SK-N-SH treated with all-trans-retinoic acid at 6 μM for 48 hours (cell line): Measurements from ENCODE around the gene POU4F3.

Source experiments
- ATAC-seq: fragments of 200-7000 bp; cut with Tn5 transposase; 3 replicates; pipeline ENCODE4 v1.9.1; 2020; ENCODE audit warnings: mild to moderate bottlenecking, moderate library complexity
- ARNTL ChIP-seq: fragments of 450-650 bp; formaldehyde crosslinking; IDR thresholded peaks from 2 replicates; pipeline ENCODE4 v1.5.0; 2020; ENCODE audit warnings: low read depth, mild to moderate bottlenecking, moderate library complexity, borderline replicate concordance
- BACH2 ChIP-seq: fragments of 250-450 bp; sonication (Bioruptor Pico); IDR thresholded peaks from 2 replicates; pipeline ENCODE4 v1.9.0; 2021; ENCODE audit warnings: mild to moderate bottlenecking, borderline replicate concordance
- CSRNP3 ChIP-seq: fragments of 250-450 bp; sonication (Bioruptor Pico); IDR thresholded peaks from 2 replicates; pipeline ENCODE4 v1.5.1; 2021; ENCODE audit warnings: mild to moderate bottlenecking, moderate library complexity
- ESRRG ChIP-seq: fragments of 250-450 bp; sonication (Bioruptor Pico); IDR thresholded peaks from 2 replicates; pipeline ENCODE4 v1.6.1; 2021; ENCODE audit warnings: mild to moderate bottlenecking
- GLIS3 ChIP-seq: fragments of 250-450 bp; sonication (Bioruptor Pico); IDR thresholded peaks from 2 replicates; pipeline ENCODE4 v1.5.0; 2020; ENCODE audit warnings: mild to moderate bottlenecking, moderate library complexity
- ISL1 ChIP-seq: fragments of 250-450 bp; sonication (Bioruptor Pico); IDR thresholded peaks from 2 replicates; pipeline ENCODE4 v2.1.2; 2022; ENCODE audit warnings: mild to moderate bottlenecking, moderate library complexity
- OSR1 ChIP-seq: fragments of 250-450 bp; sonication (Bioruptor Pico); IDR thresholded peaks from 2 replicates; pipeline ENCODE4 v1.8.0; 2022; ENCODE audit warnings: moderate library complexity, mild to moderate bottlenecking, inconsistent platforms
- POU6F1 ChIP-seq: fragments of 250-450 bp; sonication (Bioruptor Pico); IDR thresholded peaks from 2 replicates; pipeline ENCODE4 v1.8.0; 2021; ENCODE audit warnings: low read depth, mild to moderate bottlenecking, moderate library complexity, borderline replicate concordance
- PPARA ChIP-seq: fragments of 250-450 bp; sonication (Bioruptor Pico); IDR thresholded peaks from 2 replicates; pipeline ENCODE4 v1.5.0; 2020; ENCODE audit warnings: mild to moderate bottlenecking, borderline replicate concordance
- SNAI2 ChIP-seq: fragments of 250-450 bp; sonication (Bioruptor Pico); IDR thresholded peaks from 2 replicates; pipeline ENCODE4 v1.5.0; 2020; ENCODE audit warnings: mild to moderate bottlenecking, moderate library complexity
- TCF4 ChIP-seq: fragments of 250-450 bp; sonication (Bioruptor Pico); IDR thresholded peaks from 2 replicates; pipeline ENCODE4 v1.8.0; 2021; ENCODE audit warnings: mild to moderate bottlenecking, moderate library complexity, borderline replicate concordance
- TOX ChIP-seq: fragments of 250-450 bp; sonication (Bioruptor Pico); IDR thresholded peaks from 2 replicates; pipeline ENCODE4 v1.8.0; 2021; ENCODE audit warnings: mild to moderate bottlenecking, moderate library complexity, borderline replicate concordance
- TSHZ2 ChIP-seq: fragments of 250-450 bp; sonication (Bioruptor Pico); IDR thresholded peaks from 2 replicates; pipeline ENCODE4 v1.5.0; 2020; ENCODE audit warnings: mild to moderate bottlenecking, moderate library complexity
- ZC3H10 ChIP-seq: fragments of 250-450 bp; sonication (Bioruptor Pico); IDR thresholded peaks from 2 replicates; pipeline ENCODE4 v1.5.1; 2021; ENCODE audit warnings: mild to moderate bottlenecking, moderate library complexity
- ZFP3 ChIP-seq: fragments of 250-450 bp; sonication (Bioruptor Pico); IDR thresholded peaks from 2 replicates; pipeline ENCODE4 v1.5.0; 2020; ENCODE audit warnings: mild to moderate bottlenecking, moderate library complexity
- ZNF565 ChIP-seq: fragments of 450-650 bp; formaldehyde crosslinking; conservative IDR thresholded peaks from 2 replicates; pipeline ENCODE4 v1.5.0; 2020; ENCODE audit warnings: low read depth, mild to moderate bottlenecking, moderate library complexity
- ZNF70 ChIP-seq: fragments of 450-650 bp; formaldehyde crosslinking; IDR thresholded peaks from 2 replicates; pipeline ENCODE4 v1.5.0; 2020; ENCODE audit warnings: mild to moderate bottlenecking, moderate library complexity
- ZNF8 ChIP-seq: fragments of 450-650 bp; formaldehyde crosslinking; IDR thresholded peaks from 2 replicates; pipeline ENCODE4 v1.5.0; 2020; ENCODE audit warnings: mild to moderate bottlenecking, moderate library complexity

The POU4F3 gene

GRCh38 chr5:146342882-146343865 is 4.5 kb downstream of the POU4F3 start:
- TF ChIP-seq ARNTL (CRISPR knock-in tag) (no peak), PPARA (CRISPR knock-in tag) (no peak), GLIS3 (CRISPR knock-in tag) (no peak), BACH2 (no peak), ZNF8 (CRISPR knock-in tag) (no peak), OSR1 (CRISPR knock-in tag) (no peak), TSHZ2 (CRISPR knock-in tag) (no peak), CSRNP3 (CRISPR knock-in tag) (no peak), ESRRG (CRISPR knock-in tag) (no peak), POU6F1 (CRISPR knock-in tag) (no peak), ZNF70 (CRISPR knock-in tag) (no peak), TOX (CRISPR knock-in tag) (no peak), ZC3H10 (CRISPR knock-in tag) (no peak)
- no peak for ATAC-seq

- peak; percentile 53 for ATAC-seq
- no peak for TF ChIP-seq BACH2
- no peak for TF ChIP-seq ZNF565 (CRISPR knock-in tag)
- no peak for TF ChIP-seq ARNTL (CRISPR knock-in tag)
- TF ChIP-seq TCF4 (CRISPR knock-in tag): no peak
- no peak for TF ChIP-seq ISL1 (CRISPR knock-in tag)
- TF ChIP-seq SNAI2 (CRISPR knock-in tag): no peak
- no peak for TF ChIP-seq POU6F1 (CRISPR knock-in tag)
- no peak for TF ChIP-seq GLIS3 (CRISPR knock-in tag)
- no peak for TF ChIP-seq ZFP3 (CRISPR knock-in tag)
- TF ChIP-seq ZNF8 (CRISPR knock-in tag): no peak
- no peak for TF ChIP-seq ESRRG (CRISPR knock-in tag)
- no peak for TF ChIP-seq ZC3H10 (CRISPR knock-in tag)
- TF ChIP-seq TOX (CRISPR knock-in tag): no peak
- TF ChIP-seq OSR1 (CRISPR knock-in tag): no peak
These were observed 5.8 kb downstream of the POU4F3 start for GRCh38 chr5:146344155-146345118.

GRCh38 chr5:146345240-146345577 is 6.6 kb downstream of the POU4F3 start:
- ATAC-seq: no peak
- TF ChIP-seq TSHZ2 (CRISPR knock-in tag): no peak
